Measurements from ENCODE around the gene SPTB. TPM values are rescaled to one million over a fixed set of nuclear protein-coding genes. Genes with fewer than 3 reads are reported as not detected.

SPTB gene
- total RNA-seq, 1 donor from 2014 or later = 1.8 TPM

DNA sequence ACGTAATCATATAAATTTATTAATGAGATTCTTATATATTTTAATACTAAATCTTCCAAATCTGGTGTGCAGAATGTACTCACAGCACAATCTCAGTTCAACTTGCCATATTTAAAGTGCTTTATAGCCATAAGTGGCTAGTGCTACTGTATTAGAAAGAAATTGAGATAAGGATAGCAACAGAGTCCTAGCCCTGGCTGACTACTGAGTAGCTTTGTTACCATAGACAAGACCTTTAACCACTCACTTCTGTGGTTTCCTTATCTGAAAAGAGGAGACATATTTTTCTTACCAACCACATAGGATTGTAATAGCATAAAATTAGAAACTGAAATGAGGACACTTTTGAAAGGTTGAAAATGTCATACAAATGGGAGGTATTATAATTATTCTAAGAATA is 32.6 kb upstream of the SPTB start:
- no peak overlapping the region for H3K4me3 ChIP-seq (ENCODE audit: low read depth, low read length)
- DNase-seq (ENCODE audit: low read depth) = no peak
- TF ChIP-seq, protein P1, sequence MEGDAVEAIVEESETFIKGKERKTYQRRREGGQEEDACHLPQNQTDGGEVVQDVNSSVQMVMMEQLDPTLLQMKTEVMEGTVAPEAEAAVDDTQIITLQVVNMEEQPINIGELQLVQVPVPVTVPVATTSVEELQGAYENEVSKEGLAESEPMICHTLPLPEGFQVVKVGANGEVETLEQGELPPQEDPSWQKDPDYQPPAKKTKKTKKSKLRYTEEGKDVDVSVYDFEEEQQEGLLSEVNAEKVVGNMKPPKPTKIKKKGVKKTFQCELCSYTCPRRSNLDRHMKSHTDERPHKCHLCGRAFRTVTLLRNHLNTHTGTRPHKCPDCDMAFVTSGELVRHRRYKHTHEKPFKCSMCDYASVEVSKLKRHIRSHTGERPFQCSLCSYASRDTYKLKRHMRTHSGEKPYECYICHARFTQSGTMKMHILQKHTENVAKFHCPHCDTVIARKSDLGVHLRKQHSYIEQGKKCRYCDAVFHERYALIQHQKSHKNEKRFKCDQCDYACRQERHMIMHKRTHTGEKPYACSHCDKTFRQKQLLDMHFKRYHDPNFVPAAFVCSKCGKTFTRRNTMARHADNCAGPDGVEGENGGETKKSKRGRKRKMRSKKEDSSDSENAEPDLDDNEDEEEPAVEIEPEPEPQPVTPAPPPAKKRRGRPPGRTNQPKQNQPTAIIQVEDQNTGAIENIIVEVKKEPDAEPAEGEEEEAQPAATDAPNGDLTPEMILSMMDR (conservative IDR thresholded peaks at IDR 0.05; ENCODE audit: low read depth, low read length) = no peak

DNA sequence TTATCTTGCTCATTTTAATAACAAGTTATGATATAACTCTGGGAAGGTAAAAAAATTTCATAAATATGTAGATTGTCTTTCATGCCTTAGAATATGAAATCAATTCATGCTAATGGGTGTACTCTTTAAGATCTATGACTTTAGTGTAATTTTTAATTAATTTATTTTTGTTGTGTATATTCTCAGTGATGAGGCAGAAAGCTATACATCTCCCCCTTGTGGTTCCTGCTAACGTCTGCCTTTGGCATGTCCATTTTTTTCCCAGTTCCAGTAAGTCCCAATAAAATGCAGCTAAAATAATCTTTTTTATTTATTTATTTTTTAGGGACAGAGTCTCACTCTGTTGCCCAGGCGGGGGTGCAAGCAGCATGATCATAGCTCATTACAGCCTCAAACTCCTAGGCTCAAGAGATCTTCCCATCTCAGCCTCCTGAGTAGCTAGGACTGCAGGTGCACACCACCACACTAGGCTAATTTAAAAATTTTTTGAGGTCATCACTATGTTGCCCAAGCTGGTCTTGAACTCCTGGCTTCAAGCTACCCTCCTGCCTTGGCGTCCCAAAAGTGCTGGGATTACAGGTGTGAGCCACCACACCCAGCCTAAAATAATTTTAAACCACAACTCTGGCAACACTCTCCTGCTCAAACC is 31.3 kb upstream of the SPTB start:
- no peak overlapping the region for H3K4me3 ChIP-seq (ENCODE audit: low read depth, low read length)
- TF ChIP-seq, protein P1 (conservative IDR thresholded peaks at IDR 0.05; ENCODE audit: low read depth, low read length) = peak; percentile 79
- DNase-seq (ENCODE audit: low read depth) = no peak

DNA sequence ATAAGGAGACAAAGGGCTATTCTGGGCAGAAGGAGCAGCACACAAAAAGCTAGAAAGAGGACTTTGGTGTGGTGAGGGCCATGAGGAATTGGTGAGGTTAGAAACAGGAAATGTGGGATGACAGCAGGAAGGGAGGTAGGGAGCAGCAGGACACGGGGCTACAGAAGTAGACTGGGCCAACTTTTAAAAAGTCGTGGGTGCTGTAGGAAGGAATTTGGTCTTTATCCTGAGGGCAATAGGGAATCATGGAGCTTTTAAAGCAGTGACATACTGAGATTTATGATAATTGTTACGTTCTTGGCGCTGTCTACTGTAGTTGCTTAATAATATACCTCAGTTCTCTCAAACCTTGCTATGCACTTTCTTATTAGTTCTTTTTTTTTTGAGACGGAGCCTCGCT is 26.3 kb upstream of the SPTB start:
- DNase-seq (ENCODE audit: low read depth) = no peak
- TF ChIP-seq, protein P1 (conservative IDR thresholded peaks at IDR 0.05; ENCODE audit: low read depth, low read length) = no peak
- no peak overlapping the region for H3K4me3 ChIP-seq (ENCODE audit: low read depth, low read length)

DNA sequence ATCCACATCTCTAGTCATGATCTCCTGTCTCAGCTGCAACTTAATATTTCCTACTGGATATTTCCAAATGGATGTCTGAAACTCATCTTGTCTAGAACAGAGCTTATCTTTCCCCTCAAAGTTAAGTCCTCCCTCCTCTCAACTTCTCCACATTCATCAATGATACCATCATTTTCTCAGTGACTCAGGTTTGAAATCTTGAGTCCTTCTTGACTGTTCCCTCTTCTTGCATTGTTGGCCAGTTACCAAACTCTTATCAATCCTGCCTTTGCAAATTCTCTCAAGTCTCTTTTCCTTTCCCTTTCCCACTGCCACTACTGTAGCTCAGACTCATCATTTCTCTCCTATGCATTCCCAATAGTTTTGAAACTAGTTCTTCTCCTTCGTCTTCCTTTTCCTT is 20.3 kb upstream of the SPTB start:
- no peak for DNase-seq (ENCODE audit: low read depth)
- no peak overlapping the region for H3K4me3 ChIP-seq (ENCODE audit: low read depth, low read length)
- TF ChIP-seq, protein P1 (conservative IDR thresholded peaks at IDR 0.05; ENCODE audit: low read depth, low read length) = no peak

DNA sequence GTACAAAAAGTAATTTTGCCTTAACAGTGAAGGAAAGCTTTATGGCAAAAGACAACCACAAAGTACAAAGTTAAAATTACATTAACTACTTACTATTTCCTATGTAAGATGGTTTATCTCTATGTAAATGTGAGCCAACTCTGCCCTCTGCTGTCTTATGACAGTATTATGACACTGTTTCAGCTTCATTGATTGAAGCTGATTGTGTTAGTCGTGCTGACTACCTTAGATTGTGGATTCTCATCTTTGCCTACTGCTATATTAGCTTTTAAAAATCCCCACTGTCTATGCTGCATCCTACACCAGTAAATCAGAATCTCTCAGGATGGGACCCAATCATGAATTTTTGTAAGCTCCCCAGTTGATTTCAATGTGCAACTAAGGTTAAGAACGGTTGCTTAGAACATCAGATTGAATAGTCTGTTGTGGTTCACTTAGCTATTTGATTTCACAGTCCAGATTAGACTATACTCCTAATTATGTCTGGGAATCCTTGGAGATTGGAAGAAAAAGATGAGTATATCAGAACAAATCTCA is 12.2 kb upstream of the SPTB start:
- H3K4me3 ChIP-seq (ENCODE audit: low read depth, low read length) = no peak overlapping the region
- TF ChIP-seq, protein P1 (conservative IDR thresholded peaks at IDR 0.05; ENCODE audit: low read depth, low read length) = peak; percentile 66
- DNase-seq (ENCODE audit: low read depth) = peak; percentile 20

DNA sequence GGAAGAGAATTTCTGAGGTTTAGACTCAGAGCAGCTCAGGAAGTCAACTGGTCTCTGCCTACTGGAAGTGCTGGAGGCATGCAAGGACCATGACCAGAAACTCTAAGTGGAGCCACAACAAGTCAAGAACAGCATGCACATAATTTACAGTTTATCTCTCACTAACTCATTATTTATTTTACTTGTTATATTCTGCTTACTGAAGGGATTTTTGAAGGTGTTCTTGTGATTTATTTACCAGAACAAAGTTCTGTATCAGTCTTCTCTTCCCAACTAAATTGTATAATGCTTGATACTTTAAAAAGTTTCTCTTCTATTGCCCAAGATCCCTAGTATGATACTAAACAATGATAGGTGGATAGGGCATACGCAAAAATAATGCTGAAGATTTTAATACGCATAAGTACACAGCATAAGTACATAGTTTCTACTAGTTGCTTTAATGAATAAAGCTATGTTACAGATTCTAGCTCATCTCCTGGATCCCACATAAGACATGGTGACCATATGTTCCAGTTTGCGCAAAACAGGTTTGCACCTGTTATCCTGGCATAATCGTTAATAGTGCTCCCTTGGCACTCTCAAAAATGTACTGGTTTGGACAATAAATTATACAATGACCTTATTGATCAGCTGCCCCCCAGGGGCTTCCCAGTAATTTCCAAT is 11.6 kb upstream of the SPTB start:
- TF ChIP-seq, protein P1 (conservative IDR thresholded peaks at IDR 0.05; ENCODE audit: low read depth, low read length) = no peak
- DNase-seq (ENCODE audit: low read depth) = no peak
- H3K4me3 ChIP-seq (ENCODE audit: low read depth, low read length) = no peak overlapping the region
